ENCODE data around the gene SLC6A19. TPM values are rescaled to one million over a fixed set of nuclear protein-coding genes. Genes with fewer than 3 reads are reported as not detected.

The SLC6A19 gene
- total and polyA plus RNA-seq, 4 donors: 0.17 to 4.9 (median 0.91) TPM

GRCh38 chr5:1268666-1269065, 67.3 kb downstream of the SLC6A19 start:
- Histone ChIP-seq H3K9me3 (ENCODE audit: control insufficient read depth in 4 of 4, low read length in 3 of 4) (no peaks in the 10 kb centered on the region), H3K27ac (ENCODE audit: low read depth in 1 of 2, low read length in 2 of 2) (no peak overlapping the region), H3K27me3 (ENCODE audit: control insufficient read depth in 4 of 4, insufficient read depth in 4 of 4, low read length in 3 of 4) (no peaks in the 10 kb centered on the region), H3K4me3 (ENCODE audit: low read depth in 1 of 3, low read length in 3 of 3) (no peak overlapping the region), H3K9ac (ENCODE audit: low read depth in 1 of 2, low read length in 2 of 2) (no peak overlapping the region), H3K36me3 (ENCODE audit: control insufficient read depth in 4 of 4, insufficient read depth in 3 of 4, low read depth in 1 of 4, low read length in 3 of 4) (no peaks in the 10 kb centered on the region), H3K4me1 (ENCODE audit: control insufficient read depth in 4 of 4, insufficient read depth in 4 of 4, low read length in 3 of 4) (no peaks in the 10 kb centered on the region)
- DNase-seq (ENCODE audit: low spot score): no peak
- TF ChIP-seq TAF1 (conservative IDR thresholded peaks at IDR 0.05) (no peak), SP1 (IDR thresholded peaks at IDR 0.05) (no peak), FOXA2 (IDR thresholded peaks at IDR 0.05) (no peak), HNF4G (IDR thresholded peaks at IDR 0.05) (no peak), MAX (IDR thresholded peaks at IDR 0.05) (no peak), CTCF (IDR thresholded peaks at IDR 0.05; ENCODE audit: low read depth, low read length, missing input control) (no peak), YY1 (IDR thresholded peaks at IDR 0.05) (no peak), GABPA (IDR thresholded peaks at IDR 0.05 in 1 of 2, conservative IDR thresholded peaks at IDR 0.05 in 1 of 2) (no peak), RXRA (IDR thresholded peaks at IDR 0.05) (no peak)
- WGBS: 87% methylated on average over 13 of the region's 13 CpGs

DNA sequence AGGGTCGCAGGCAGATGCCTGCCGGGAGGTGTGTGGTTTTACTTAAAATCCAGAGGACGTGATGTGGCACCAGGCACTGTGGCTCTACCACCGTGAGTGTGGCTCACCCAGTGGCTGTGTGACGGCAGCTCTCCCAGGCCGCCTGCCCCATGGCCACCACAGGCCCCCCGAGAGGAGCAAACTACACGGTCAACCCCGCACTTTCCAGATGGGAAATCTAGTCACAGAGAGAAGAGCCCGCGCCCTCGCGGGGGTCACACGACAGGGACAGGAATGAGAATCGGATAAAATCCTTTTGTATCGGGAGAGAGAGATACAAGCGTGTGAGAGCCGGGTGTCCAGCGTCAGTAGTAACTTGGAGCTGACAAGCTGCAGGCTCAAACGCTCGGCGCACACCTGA, 69.0 kb downstream of the SLC6A19 start:
- H3K9ac ChIP-seq (ENCODE audit: low read depth in 1 of 2, low read length in 2 of 2): no peak overlapping the region
- DNase-seq (ENCODE audit: low spot score): no peak
- TF ChIP-seq HNF4A (conservative IDR thresholded peaks at IDR 0.05): no peak
- TF ChIP-seq GABPA (IDR thresholded peaks at IDR 0.05 in 1 of 2, conservative IDR thresholded peaks at IDR 0.05 in 1 of 2): no peak
- no peak for TF ChIP-seq EGR1 (IDR thresholded peaks at IDR 0.05; ENCODE audit: low read depth in 2 of 2)
- TF ChIP-seq YY1 (IDR thresholded peaks at IDR 0.05): no peak
- TF ChIP-seq RXRA (IDR thresholded peaks at IDR 0.05): no peak
- no peak for TF ChIP-seq HNF4G (IDR thresholded peaks at IDR 0.05)
- no peak for TF ChIP-seq ZBTB33 (IDR thresholded peaks at IDR 0.05)
- no peak for TF ChIP-seq CTCF (IDR thresholded peaks at IDR 0.05; ENCODE audit: low read depth, low read length, missing input control)
- TF ChIP-seq ATF3 (IDR thresholded peaks at IDR 0.05): no peak
- no peak for TF ChIP-seq TAF1 (conservative IDR thresholded peaks at IDR 0.05)
- no peak for TF ChIP-seq JUND (IDR thresholded peaks at IDR 0.05)
- TF ChIP-seq MAX (IDR thresholded peaks at IDR 0.05): no peak
- no peak for TF ChIP-seq REST (IDR thresholded peaks at IDR 0.05)
- TF ChIP-seq RAD21 (IDR thresholded peaks at IDR 0.05): no peak
- TF ChIP-seq FOXA2 (IDR thresholded peaks at IDR 0.05): no peak
- no peak for TF ChIP-seq FOXA1 (IDR thresholded peaks at IDR 0.05)
- no peak for TF ChIP-seq NR2F2 (IDR thresholded peaks at IDR 0.05)
- TF ChIP-seq SP1 (IDR thresholded peaks at IDR 0.05): no peak
- H3K4me3 ChIP-seq (ENCODE audit: low read depth in 1 of 3, low read length in 3 of 3): no peak overlapping the region
- H3K27ac ChIP-seq (ENCODE audit: low read depth in 1 of 2, low read length in 2 of 2): no peak overlapping the region
- H3K4me1 ChIP-seq (ENCODE audit: control insufficient read depth in 4 of 4, insufficient read depth in 4 of 4, low read length in 3 of 4): no peaks in the 10 kb centered on the region
- 97% methylated on average over 22 of the region's 22 CpGs for WGBS
- no peaks in the 10 kb centered on the region for H3K27me3 ChIP-seq (ENCODE audit: control insufficient read depth in 4 of 4, insufficient read depth in 4 of 4, low read length in 3 of 4)
- H3K36me3 ChIP-seq (ENCODE audit: control insufficient read depth in 4 of 4, insufficient read depth in 3 of 4, low read depth in 1 of 4, low read length in 3 of 4): no peaks in the 10 kb centered on the region
- no peaks in the 10 kb centered on the region for H3K9me3 ChIP-seq (ENCODE audit: control insufficient read depth in 4 of 4, low read length in 3 of 4)
